Mammary epithelial cell (primary cell): ENCODE results near the gene FAM53A.

Experiments
- EZH2 ChIP-seq: IDR thresholded peaks from 2 replicates; pipeline ENCODE4 v1.6.1; 2012; ENCODE audit warnings: low read length, inconsistent platforms, borderline replicate concordance
- TF ChIP-seq, protein P1 (sequence below), 2 donors: IDR thresholded peaks in 1 of 2; conservative IDR thresholded peaks in 1 of 2; 2 replicates each; pipeline ENCODE4 v1.5.1; 2011 to 2012; ENCODE audit warnings: inconsistent platforms in 2 of 2, low read length in 2 of 2, mild to moderate bottlenecking in 2 of 2, control low read depth in 1 of 2, low read depth in 1 of 2; ENCODE audit not compliant: insufficient read depth in 1 of 2; ENCODE audit errors: extremely low read depth in 1 of 2

DNA sequence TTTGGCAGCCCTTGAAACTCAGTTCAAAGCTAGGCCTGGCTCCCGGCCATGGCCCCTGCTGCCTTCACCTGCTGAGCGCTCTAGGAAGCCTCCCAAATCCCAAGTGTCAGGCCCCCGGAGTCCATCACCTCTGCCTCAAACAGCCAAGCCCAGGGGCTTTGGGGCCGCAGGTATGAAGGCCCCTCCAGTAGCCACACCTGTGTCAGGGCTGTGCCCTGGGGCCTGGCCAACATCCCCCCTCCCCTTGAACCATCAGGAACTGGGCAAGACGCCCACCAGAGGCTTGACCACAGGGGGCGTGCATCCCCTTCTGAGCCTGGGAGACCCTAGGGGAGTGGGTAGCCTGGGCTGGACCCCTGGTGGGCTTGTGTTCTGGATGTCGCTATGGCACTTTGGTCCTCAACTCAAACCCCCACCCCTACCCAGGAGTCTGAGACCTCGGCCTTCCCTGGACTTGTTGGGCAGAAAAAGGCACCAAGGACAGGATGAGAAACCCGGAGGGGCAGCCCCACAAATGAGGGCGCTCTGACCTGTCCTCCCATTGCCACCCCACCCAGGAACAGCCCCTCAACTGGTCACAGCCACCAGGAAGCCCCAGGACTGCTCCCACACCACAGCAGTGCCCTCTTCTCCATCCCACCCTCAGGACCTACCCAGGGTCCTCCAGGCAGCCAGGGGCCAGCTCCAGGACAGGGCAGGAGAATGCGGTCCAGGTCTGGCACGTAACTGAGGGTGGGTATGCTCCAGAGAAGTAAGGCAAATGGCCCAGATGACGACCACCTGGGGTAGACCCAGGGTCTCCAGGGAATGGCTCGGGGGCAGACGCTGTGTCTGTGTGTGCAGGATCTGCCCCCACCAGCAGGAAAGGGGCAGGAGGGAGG lies 32.2 kb upstream of the FAM53A start:
- TF ChIP-seq, protein P1, sequence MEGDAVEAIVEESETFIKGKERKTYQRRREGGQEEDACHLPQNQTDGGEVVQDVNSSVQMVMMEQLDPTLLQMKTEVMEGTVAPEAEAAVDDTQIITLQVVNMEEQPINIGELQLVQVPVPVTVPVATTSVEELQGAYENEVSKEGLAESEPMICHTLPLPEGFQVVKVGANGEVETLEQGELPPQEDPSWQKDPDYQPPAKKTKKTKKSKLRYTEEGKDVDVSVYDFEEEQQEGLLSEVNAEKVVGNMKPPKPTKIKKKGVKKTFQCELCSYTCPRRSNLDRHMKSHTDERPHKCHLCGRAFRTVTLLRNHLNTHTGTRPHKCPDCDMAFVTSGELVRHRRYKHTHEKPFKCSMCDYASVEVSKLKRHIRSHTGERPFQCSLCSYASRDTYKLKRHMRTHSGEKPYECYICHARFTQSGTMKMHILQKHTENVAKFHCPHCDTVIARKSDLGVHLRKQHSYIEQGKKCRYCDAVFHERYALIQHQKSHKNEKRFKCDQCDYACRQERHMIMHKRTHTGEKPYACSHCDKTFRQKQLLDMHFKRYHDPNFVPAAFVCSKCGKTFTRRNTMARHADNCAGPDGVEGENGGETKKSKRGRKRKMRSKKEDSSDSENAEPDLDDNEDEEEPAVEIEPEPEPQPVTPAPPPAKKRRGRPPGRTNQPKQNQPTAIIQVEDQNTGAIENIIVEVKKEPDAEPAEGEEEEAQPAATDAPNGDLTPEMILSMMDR (conservative IDR thresholded peaks at IDR 0.05 in 1 of 2, IDR thresholded peaks at IDR 0.05 in 1 of 2; ENCODE audit: extremely low read depth in 1 of 2, insufficient read depth in 1 of 2, low read depth in 1 of 2, low read length in 2 of 2), result no peak
- no peak for TF ChIP-seq EZH2
